ENCODE results near the gene TJAP1. TPM values are rescaled to one million over a fixed set of nuclear protein-coding genes. Genes with fewer than 3 reads are reported as not detected.

Gene TJAP1
- total and polyA plus RNA-seq, 2 of the 8 experiments (the other 6 are each of a cell fraction or from before 2014, with no cell fraction given), result 30.7 to 40.4 TPM

DNA sequence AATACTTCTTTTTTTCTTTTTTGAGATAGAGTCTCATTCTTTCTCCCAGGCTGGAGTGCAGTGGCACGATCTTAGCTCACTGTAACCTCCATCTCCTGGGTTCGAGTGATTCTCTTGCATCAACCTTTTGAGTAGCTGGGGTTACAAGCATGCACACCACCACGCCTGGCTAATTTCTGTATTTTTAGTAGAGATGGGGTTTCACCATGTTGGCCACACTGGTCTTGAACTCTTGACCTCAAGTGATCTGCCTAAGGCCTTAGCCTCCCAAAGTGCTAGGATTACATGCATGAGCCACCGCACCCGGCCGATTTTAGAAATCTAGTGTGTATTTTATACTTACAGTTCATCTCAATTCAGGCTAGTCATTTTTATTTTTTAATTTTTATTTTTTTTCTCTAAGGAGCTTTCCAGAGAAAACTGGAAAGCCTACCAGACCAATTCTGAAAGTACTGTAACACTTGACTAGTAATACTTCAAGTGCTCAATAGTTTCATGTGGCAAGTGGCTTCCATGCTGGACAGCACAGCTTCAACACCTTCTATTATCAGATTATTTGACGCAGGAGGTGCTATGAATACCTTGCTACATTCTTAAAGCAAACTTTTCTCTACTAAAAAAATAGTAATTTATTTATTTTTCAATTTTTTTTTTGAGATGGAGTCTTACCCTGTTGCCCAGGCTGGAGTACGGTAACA lies 64.6 kb downstream of the TJAP1 start:
- H3K9ac ChIP-seq (replicated peaks in 1 of 4; ENCODE audit: extremely low read depth in 1 of 4, low read depth in 3 of 4, low read length in 3 of 4), result no peak overlapping the region
- H2BK12ac ChIP-seq (ENCODE audit: low read depth, low read length), result no peak overlapping the region
- H2BK120ac ChIP-seq (replicated peaks; ENCODE audit: low read depth, low read length), result no peak overlapping the region
- no peak overlapping the region for H2BK5ac ChIP-seq (ENCODE audit: low read depth, low read length)
- H4K8ac ChIP-seq (ENCODE audit: extremely low read depth, insufficient read depth, low read length), result no peak overlapping the region
- TF ChIP-seq GTF2F1 (IDR thresholded peaks at IDR 0.05; ENCODE audit: borderline replicate concordance, low read depth, low read length) (no peak), SAP30 (IDR thresholded peaks at IDR 0.05; ENCODE audit: insufficient read depth, insufficient replicate concordance, low read length) (no peak), SIN3A (conservative IDR thresholded peaks at IDR 0.05 in 1 of 2, IDR thresholded peaks at IDR 0.05 in 1 of 2; ENCODE audit: low read depth in 1 of 2, low read length in 2 of 2) (no peak), CBX5 (IDR thresholded peaks at IDR 0.05; ENCODE audit: low read depth, low read length) (no peak), POLR2AphosphoS5 (IDR thresholded peaks at IDR 0.05; ENCODE audit: low read depth, low read length) (no peak), HDAC2 (IDR thresholded peaks at IDR 0.05; ENCODE audit: borderline replicate concordance in 1 of 2, low read depth in 2 of 2, low read length in 2 of 2) (no peak), TEAD4 (IDR thresholded peaks at IDR 0.05; ENCODE audit: low read depth, low read length) (no peak), SP2 (IDR thresholded peaks at IDR 0.05; ENCODE audit: low read length) (no peak)
- TF ChIP-seq, protein P1, sequence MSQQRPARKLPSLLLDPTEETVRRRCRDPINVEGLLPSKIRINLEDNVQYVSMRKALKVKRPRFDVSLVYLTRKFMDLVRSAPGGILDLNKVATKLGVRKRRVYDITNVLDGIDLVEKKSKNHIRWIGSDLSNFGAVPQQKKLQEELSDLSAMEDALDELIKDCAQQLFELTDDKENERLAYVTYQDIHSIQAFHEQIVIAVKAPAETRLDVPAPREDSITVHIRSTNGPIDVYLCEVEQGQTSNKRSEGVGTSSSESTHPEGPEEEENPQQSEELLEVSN (IDR thresholded peaks at IDR 0.05), result no peak
- TF ChIP-seq, protein P2, sequence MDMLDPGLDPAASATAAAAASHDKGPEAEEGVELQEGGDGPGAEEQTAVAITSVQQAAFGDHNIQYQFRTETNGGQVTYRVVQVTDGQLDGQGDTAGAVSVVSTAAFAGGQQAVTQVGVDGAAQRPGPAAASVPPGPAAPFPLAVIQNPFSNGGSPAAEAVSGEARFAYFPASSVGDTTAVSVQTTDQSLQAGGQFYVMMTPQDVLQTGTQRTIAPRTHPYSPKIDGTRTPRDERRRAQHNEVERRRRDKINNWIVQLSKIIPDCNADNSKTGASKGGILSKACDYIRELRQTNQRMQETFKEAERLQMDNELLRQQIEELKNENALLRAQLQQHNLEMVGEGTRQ (IDR thresholded peaks at IDR 0.05; ENCODE audit: low read length), result no peak
- no peak for DNase-seq (ENCODE audit: low read depth in 1 of 2, low spot score in 2 of 2)
- H3K23ac ChIP-seq (ENCODE audit: insufficient read length), result no peak overlapping the region
- no peak for FAIRE-seq
- no peaks in the 10 kb centered on the region; a peak in 1 of 7 replicates for H3K27me3 ChIP-seq (replicated peaks in 1 of 4; ENCODE audit: control insufficient read depth in 3 of 4, extremely low read depth in 1 of 4, insufficient read depth in 3 of 4, low read length in 3 of 4)
- H4K91ac ChIP-seq (replicated peaks; ENCODE audit: insufficient read length, low read length), result no peak overlapping the region
- H4K20me1 ChIP-seq (replicated peaks in 1 of 2; ENCODE audit: control insufficient read depth in 1 of 2, insufficient read depth in 2 of 2, low read length in 2 of 2), result peaks cover 0 to 5% of the 10 kb centered on the region in 2 experiments
- no peak overlapping the region for H3K4me2 ChIP-seq (ENCODE audit: insufficient read depth in 1 of 2, low read depth in 2 of 2, low read length in 2 of 2)
- H4K5ac ChIP-seq (ENCODE audit: insufficient read length, low read depth, low read length), result no peak overlapping the region
- no peaks in the 10 kb centered on the region for H3K79me1 ChIP-seq (ENCODE audit: low read depth, low read length)
- WGBS, 2 experiments (ENCODE audit: extremely low coverage in 1 of 2, insufficient coverage in 1 of 2, insufficient read length in 1 of 2, insufficient replicate concordance in 2 of 2, low coverage in 1 of 2, low lambda C conversion rate in 2 of 2, missing lambda C conversion rate in 1 of 2), result 91% methylated on average over 8 of the region's 8 CpGs; no CpG with 5 or more reads in 1 of the 2 experiments
- H3K56ac ChIP-seq (replicated peaks; ENCODE audit: insufficient read length, low read depth, low read length), result no peak overlapping the region
- peaks cover 15 to 76% (median 50%) of the 10 kb centered on the region in 4 experiments for H3K36me3 ChIP-seq (ENCODE audit: control insufficient read depth in 2 of 4, insufficient read depth in 4 of 4, low read length in 3 of 4)
- H2BK15ac ChIP-seq (ENCODE audit: low read length), result no peak overlapping the region
- no peak overlapping the region for H2AFZ ChIP-seq (ENCODE audit: low read length)
- H3K18ac ChIP-seq (ENCODE audit: extremely low read depth, low read length), result no peak overlapping the region
- no peak overlapping the region for H3K4me3 ChIP-seq (ENCODE audit: extremely low read depth in 1 of 4, insufficient read depth in 2 of 4, low read depth in 3 of 4, low read length in 4 of 4)
- POLR2A ChIA-PET (ENCODE audit: partially characterized antibody), result interaction anchor here (1.7 kb wide), 1 partner anchor 9 kb away, joined by 12 read pairs; no protein-coding TSS in a partner anchor
- no peaks in the 10 kb centered on the region for H3K4me1 ChIP-seq (replicated peaks in 1 of 4; ENCODE audit: control insufficient read depth in 3 of 4, insufficient read depth in 4 of 4, low read length in 3 of 4)
- H3K9me3 ChIP-seq (ENCODE audit: insufficient read depth in 2 of 2, low read depth in 1 of 2, low read length in 1 of 2), result no peaks in the 10 kb centered on the region
- no peak overlapping the region for H2BK20ac ChIP-seq (ENCODE audit: low read length)
- no peak overlapping the region for H2AK5ac ChIP-seq (ENCODE audit: low read depth, low read length)
- H3K79me2 ChIP-seq (ENCODE audit: control insufficient read depth in 1 of 2, insufficient read depth in 2 of 2, low read length in 2 of 2), result no peaks in the 10 kb centered on the region
- H3K23me2 ChIP-seq (ENCODE audit: low read depth, low read length), result no peaks in the 10 kb centered on the region
- H3K27ac ChIP-seq (ENCODE audit: low read depth, low read length), result no peak overlapping the region
- no peak overlapping the region for H3K4ac ChIP-seq (replicated peaks; ENCODE audit: insufficient read length, low read depth, low read length)
- CTCF ChIA-PET (ENCODE audit: partially characterized antibody), result interaction anchor here (0.7 kb wide), 1 partner anchor 171 kb away, joined by 4 read pairs; no protein-coding TSS in a partner anchor
- no peak overlapping the region for H3K14ac ChIP-seq (ENCODE audit: insufficient read length)

Data from H1 (cell line).